Sigmoid colon (tissue), 7 donors: ENCODE results near the gene RXRA. TPM values are rescaled to one million over a fixed set of nuclear protein-coding genes. Genes with fewer than 3 reads are reported as not detected.
"Not testable (repeated sequence)": the region's sequence is repeated elsewhere in the genome, so short reads cannot be mapped to it uniquely, and the experiment has no call there.

Experiments used
- DNase-seq: peaks from one replicate; pipeline ENCODE4 v3.0.0-alpha.2; 2019
- H3K27ac ChIP-seq, 4 donors: fragments of 200-600 bp; sonication (generic); one replicate each; pipeline ENCODE4 v1.5.1; 2016 to 2019; ENCODE audit warnings: mild to moderate bottlenecking in 1 of 4
- H3K27me3 ChIP-seq, 3 donors: fragments of 200-600 bp; sonication (generic); one replicate each; pipeline ENCODE4 v1.5.1; 2019; ENCODE audit warnings: mild to moderate bottlenecking in 1 of 3
- H3K36me3 ChIP-seq, 4 donors: fragments of 200-600 bp; sonication (generic); one replicate each; pipeline ENCODE4 v1.5.1; 2016 to 2019
- H3K4me1 ChIP-seq, 4 donors: fragments of 200-600 bp; sonication (generic); one replicate each; pipeline ENCODE4 v1.5.1; 2017 to 2019
- H3K4me3 ChIP-seq, 4 donors: fragments of 200-600 bp; sonication (generic); one replicate each; pipeline ENCODE4 v1.5.1; 2017 to 2019; ENCODE audit warnings: mild to moderate bottlenecking in 2 of 4, moderate library complexity in 1 of 4
- H3K9me3 ChIP-seq, 4 donors: fragments of 200-600 bp in 3 of 4; sonication (generic) in 3 of 4; one replicate each; pipeline versions ENCODE4 v1.5.1 to v1.6.1; 2013 to 2019
- CTCF ChIP-seq, 4 experiments: fragments of 450-650 bp in 3 of 4; fragments of 200-600 bp in 1 of 4; IDR thresholded peaks; one replicate each; pipeline ENCODE4 v1.5.1; 2016 to 2019; ENCODE audit warnings: antibody characterized with exemption in 4 of 4, mild to moderate bottlenecking in 3 of 4, moderate library complexity in 2 of 4
- EP300 ChIP-seq, 4 donors: sonication (generic); formaldehyde crosslinking; IDR thresholded peaks; one replicate each; pipeline ENCODE4 v1.6.1; 2017; ENCODE audit warnings: antibody characterized with exemption in 4 of 4
- POLR2A ChIP-seq, 2 donors: fragments of 450-650 bp; IDR thresholded peaks; one replicate each; pipeline ENCODE4 v1.6.1; 2016; ENCODE audit warnings: antibody characterized with exemption in 2 of 2, mild to moderate bottlenecking in 2 of 2, moderate library complexity in 2 of 2
- POLR2AphosphoS5 ChIP-seq, 4 donors: sonication (generic); formaldehyde crosslinking; IDR thresholded peaks; one replicate each; pipeline ENCODE4 v1.6.1; 2017; ENCODE audit warnings: antibody characterized with exemption in 4 of 4
- WGBS, 2 donors: extraction: QIAGEN DNeasy Blood & Tissue Kit; methylation state at CpG; one replicate each; pipeline ENCODE4 v1.1.7; 2013; 5-methylcytosine and 5-hydroxymethylcytosine counted together
- intact Hi-C: fragments of 100-400 bp; cut with DNase I; formaldehyde crosslinking; loops from one replicate; pipeline ENCODE4 v1.15.1; 2023
- polyA plus RNA-seq, 3 donors: library from polyadenylated mRNA; stranded (reverse); fragments of 200-250 nt; gene quantifications; one replicate each; pipeline ENCODE4 v1.2.3, GENCODE V29; 2013
- total RNA-seq, 4 donors: library from RNA; depleted of rRNA; stranded (reverse); fragments of >200 nt; gene quantifications; one replicate each; pipeline ENCODE4 v1.1.0, GENCODE V29; 2016
- donor health status: healthy with polysubstance abuse.
- donor health status: Bipolar disorder and iron deficiency.
- donor health status: healthy.

RXRA gene
- total and polyA plus RNA-seq, 7 donors = 26.7 to 50.8 (median 35.7) TPM

GRCh38 chr9:134306636-134307600 lies 19.3 kb upstream of the RXRA start:
- Histone ChIP-seq H3K27me3 (no peaks in the 10 kb centered on the region), H3K4me3 (no peak overlapping the region), H3K36me3 (no peaks in the 10 kb centered on the region), H3K27ac (no peak overlapping the region), H3K4me1 (no peaks in the 10 kb centered on the region), H3K9me3 (peaks cover 0 to under 1% (median 0%) of the 10 kb centered on the region in 4 donors)
- 90 to 92% methylated on average over 15 of the region's 15 CpGs for whole genome bisulfite sequencing, 2 donors
- no peak for TF ChIP-seq POLR2A (IDR thresholded peaks at IDR 0.05)
- TF ChIP-seq POLR2AphosphoS5 (IDR thresholded peaks at IDR 0.05) = no peak
- TF ChIP-seq EP300 (IDR thresholded peaks at IDR 0.05) = no peak
- TF ChIP-seq CTCF (IDR thresholded peaks at IDR 0.05) = no peak
- intact Hi-C loops = no loop called here
- DNase-seq = peak; percentile 45

GRCh38 chr9:134307674-134308638 lies 18.3 kb upstream of the RXRA start:
- 43 to 82% methylated on average over 17 of the region's 17 CpGs for WGBS, 2 donors

GRCh38 chr9:134308639-134309220 lies 17.5 kb upstream of the RXRA start:
- H3K27ac ChIP-seq, H3K4me3 ChIP-seq, DNase-seq, H3K36me3 ChIP-seq, intact Hi-C loops, H3K4me1 ChIP-seq, H3K27me3 ChIP-seq, H3K9me3 ChIP-seq: not testable (repeated sequence)
- WGBS, 2 donors = 92 to 93% methylated on average over 14 of the region's 14 CpGs

More at GRCh38 chr9:134307674-134308638, 18.3 kb upstream of the RXRA start:
- no peak for TF ChIP-seq EP300 (IDR thresholded peaks at IDR 0.05)
- TF ChIP-seq CTCF (IDR thresholded peaks at IDR 0.05) = no peak
- no peak for TF ChIP-seq POLR2A (IDR thresholded peaks at IDR 0.05)
- TF ChIP-seq POLR2AphosphoS5 (IDR thresholded peaks at IDR 0.05) = no peak
- no peaks in the 10 kb centered on the region for H3K4me1 ChIP-seq
- H3K27ac ChIP-seq = no peak overlapping the region
- no peaks in the 10 kb centered on the region for H3K36me3 ChIP-seq
- H3K9me3 ChIP-seq = peaks cover 0 to 2% (median under 1%) of the 10 kb centered on the region in 4 donors
- H3K4me3 ChIP-seq = no peak overlapping the region
- no peaks in the 10 kb centered on the region for H3K27me3 ChIP-seq
- no peak for DNase-seq
- intact Hi-C loops = no loop called here

GRCh38 chr9:134313470-134313869 lies 12.8 kb upstream of the RXRA start:
- H3K9me3 ChIP-seq = peaks cover 0 to 3% (median under 1%) of the 10 kb centered on the region in 4 donors
- H3K4me1 ChIP-seq = peaks cover 0 to 31% (median 27%) of the 10 kb centered on the region in 4 donors
- intact Hi-C loops = no loop called here
- peak; percentile 47 for DNase-seq
- no peaks in the 10 kb centered on the region for H3K27me3 ChIP-seq
- TF ChIP-seq CTCF (IDR thresholded peaks at IDR 0.05) (no peak), EP300 (IDR thresholded peaks at IDR 0.05) (no peak), POLR2A (IDR thresholded peaks at IDR 0.05) (no peak), POLR2AphosphoS5 (IDR thresholded peaks at IDR 0.05) (no peak)
- H3K27ac ChIP-seq = no peak overlapping the region
- H3K4me3 ChIP-seq = no peak overlapping the region
- no peaks in the 10 kb centered on the region for H3K36me3 ChIP-seq
- 66 to 88% methylated on average over 2 of the region's 2 CpGs for WGBS, 2 donors
